ENCODE measurements around the gene FAXDC2. TPM values are rescaled to one million over a fixed set of nuclear protein-coding genes. Genes with fewer than 3 reads are reported as not detected.
A peak's percentile ranks its signal among the peaks of the same experiment; 100 is the strongest.

The FAXDC2 gene
- total RNA-seq, 4 donors from 2014 or later: 57.6 to 154 (median 75.8) TPM

DNA sequence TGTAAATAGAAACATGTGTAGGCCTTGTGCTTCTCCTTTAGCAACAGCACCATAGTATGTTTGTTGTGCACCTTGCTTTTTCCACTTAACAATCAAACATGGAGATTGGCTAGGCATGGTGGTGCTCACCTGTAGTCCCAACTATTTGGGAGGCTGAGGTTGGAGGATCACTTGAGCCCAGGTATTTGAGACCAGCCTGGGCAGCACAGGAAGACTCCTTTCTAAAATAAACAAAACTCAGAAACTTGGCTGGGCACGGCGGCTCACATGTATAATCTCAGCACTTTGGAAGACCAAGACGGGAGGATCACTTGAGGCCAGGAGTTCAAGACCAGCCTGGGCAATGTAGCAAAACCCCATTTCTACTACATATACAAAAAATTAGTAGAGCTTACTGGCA, 948 bp upstream of the FAXDC2 start:
- Histone ChIP-seq H3K27ac (peak overlapping the region; percentile 79 to 93 (median 86)), H3K27me3 (no peaks in the 10 kb centered on the region), H3K4me3 (no peak overlapping the region), H3K4me1 (peaks cover 0 to 48% (median 15%) of the 10 kb centered on the region in 4 donors), H3K9me3 (no peaks in the 10 kb centered on the region), H3K36me3 (peaks cover 0 to 9% (median 0%) of the 10 kb centered on the region in 3 donors)
- TF ChIP-seq POLR2A (IDR thresholded peaks at IDR 0.05) (no peak), EP300 (IDR thresholded peaks at IDR 0.05) (no peak)
- TF ChIP-seq, protein P1, sequence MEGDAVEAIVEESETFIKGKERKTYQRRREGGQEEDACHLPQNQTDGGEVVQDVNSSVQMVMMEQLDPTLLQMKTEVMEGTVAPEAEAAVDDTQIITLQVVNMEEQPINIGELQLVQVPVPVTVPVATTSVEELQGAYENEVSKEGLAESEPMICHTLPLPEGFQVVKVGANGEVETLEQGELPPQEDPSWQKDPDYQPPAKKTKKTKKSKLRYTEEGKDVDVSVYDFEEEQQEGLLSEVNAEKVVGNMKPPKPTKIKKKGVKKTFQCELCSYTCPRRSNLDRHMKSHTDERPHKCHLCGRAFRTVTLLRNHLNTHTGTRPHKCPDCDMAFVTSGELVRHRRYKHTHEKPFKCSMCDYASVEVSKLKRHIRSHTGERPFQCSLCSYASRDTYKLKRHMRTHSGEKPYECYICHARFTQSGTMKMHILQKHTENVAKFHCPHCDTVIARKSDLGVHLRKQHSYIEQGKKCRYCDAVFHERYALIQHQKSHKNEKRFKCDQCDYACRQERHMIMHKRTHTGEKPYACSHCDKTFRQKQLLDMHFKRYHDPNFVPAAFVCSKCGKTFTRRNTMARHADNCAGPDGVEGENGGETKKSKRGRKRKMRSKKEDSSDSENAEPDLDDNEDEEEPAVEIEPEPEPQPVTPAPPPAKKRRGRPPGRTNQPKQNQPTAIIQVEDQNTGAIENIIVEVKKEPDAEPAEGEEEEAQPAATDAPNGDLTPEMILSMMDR (IDR thresholded peaks at IDR 0.05): no peak
- DNase-seq (ENCODE audit: low spot score in 2 of 2): no peak
- 87% methylated on average over 3 of the region's 3 CpGs for WGBS, 2 donors

DNA sequence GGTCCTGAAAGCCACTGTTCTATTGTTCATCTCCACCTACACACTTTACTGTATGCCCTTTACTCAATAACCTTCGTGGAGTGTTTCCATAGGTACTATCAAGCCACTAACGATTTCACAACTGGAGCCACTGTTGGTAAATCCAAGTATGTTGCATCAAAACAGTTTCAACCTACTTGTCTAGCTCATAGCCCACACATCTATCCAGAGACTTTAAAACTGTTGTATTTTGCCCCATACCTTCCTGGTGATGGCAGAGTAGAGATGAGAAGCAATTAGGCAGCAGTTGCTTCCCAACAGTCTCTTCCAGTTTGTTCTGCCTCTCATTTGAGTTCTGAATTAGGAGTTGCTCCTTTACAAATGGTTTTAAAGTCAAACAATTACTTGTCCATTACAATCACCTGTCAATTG, 607 bp downstream of the FAXDC2 start:
- Histone ChIP-seq H3K9me3 (no peaks in the 10 kb centered on the region), H3K4me3 (peak overlapping the region; percentile 45 to 66 (median 51)), H3K27me3 (no peaks in the 10 kb centered on the region), H3K36me3 (peaks cover 0 to 9% (median 0%) of the 10 kb centered on the region in 3 donors), H3K4me1 (peaks cover 0 to 58% (median 15%) of the 10 kb centered on the region in 4 donors), H3K27ac (peak overlapping the region; percentile 79 to 93 (median 86))
- TF ChIP-seq, protein P1 (IDR thresholded peaks at IDR 0.05): no peak
- TF ChIP-seq POLR2A (IDR thresholded peaks at IDR 0.05) (no peak), EP300 (IDR thresholded peaks at IDR 0.05) (no peak)
- 12% methylated on average over 2 of the region's 2 CpGs for WGBS, 2 donors
- no peak for DNase-seq (ENCODE audit: low spot score in 2 of 2)

DNA sequence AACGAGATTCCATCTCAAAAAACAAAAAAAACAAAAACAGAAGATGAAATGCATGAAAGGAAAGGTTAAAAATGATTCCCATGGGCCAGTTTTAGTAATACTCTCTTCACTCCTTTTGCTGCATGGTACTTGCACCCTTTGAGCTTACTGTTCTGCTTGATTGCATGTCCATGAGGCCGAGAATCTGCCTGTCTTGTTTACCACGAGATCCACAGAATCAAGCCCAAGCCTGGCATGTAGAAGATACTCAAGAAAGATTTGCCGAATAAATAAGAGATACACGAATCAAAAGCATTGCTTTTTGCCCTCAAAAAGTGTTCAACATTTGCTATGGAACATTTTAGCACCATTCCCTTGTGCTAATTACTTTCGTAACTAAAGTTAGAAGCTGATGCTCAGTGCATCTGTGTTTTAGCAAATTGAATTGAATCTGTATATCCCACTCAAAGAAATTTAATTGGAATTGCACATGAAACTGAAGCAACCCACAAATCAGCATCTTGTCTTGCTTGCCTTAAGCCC, 1.1 kb downstream of the FAXDC2 start:
- DNase-seq (ENCODE audit: low spot score in 2 of 2): no peak
- WGBS, 2 donors: 22 to 33% methylated on average over 6 of the region's 6 CpGs
- Histone ChIP-seq H3K27ac (peak overlapping the region; percentile 79 to 93 (median 86)), H3K9me3 (no peaks in the 10 kb centered on the region), H3K4me3 (peak overlapping the region; percentile 45 to 66 (median 51)), H3K36me3 (peaks cover 0 to 9% (median 0%) of the 10 kb centered on the region in 3 donors), H3K4me1 (peaks cover 0 to 63% (median 15%) of the 10 kb centered on the region in 4 donors), H3K27me3 (no peaks in the 10 kb centered on the region)
- TF ChIP-seq POLR2A (IDR thresholded peaks at IDR 0.05) (no peak), EP300 (IDR thresholded peaks at IDR 0.05) (no peak)
- TF ChIP-seq, protein P1 (IDR thresholded peaks at IDR 0.05): no peak

DNA sequence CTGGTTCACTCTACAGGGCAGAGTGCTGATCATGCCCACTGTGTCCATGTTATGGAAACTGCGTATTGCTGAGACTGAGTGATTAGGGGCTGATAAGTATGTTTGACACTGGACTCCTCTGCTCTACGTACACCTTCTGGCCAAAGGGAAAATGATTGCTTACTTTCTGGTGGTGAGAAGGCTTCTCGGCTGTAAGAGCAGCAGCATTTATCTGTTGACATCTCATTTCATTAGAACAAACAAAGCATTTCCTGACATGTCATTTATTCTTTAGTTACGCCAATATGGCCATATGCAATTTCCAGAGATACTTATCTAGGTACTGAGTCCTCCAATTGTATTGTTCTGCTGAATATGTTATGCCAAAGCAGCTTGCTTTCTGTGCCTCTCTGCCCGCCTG, 5.6 kb downstream of the FAXDC2 start:
- Histone ChIP-seq H3K36me3 (peaks cover 0 to 13% (median 0%) of the 10 kb centered on the region in 3 donors), H3K27me3 (no peaks in the 10 kb centered on the region), H3K4me1 (peaks cover 0 to 76% (median 13%) of the 10 kb centered on the region in 4 donors), H3K4me3 (no peak overlapping the region), H3K9me3 (no peaks in the 10 kb centered on the region), H3K27ac (peak overlapping the region in 1 of 4 donors; percentile 12)
- 76 to 79% methylated on average over 5 of the region's 5 CpGs for WGBS, 2 donors
- DNase-seq (ENCODE audit: low spot score in 2 of 2): no peak
- TF ChIP-seq, protein P1 (IDR thresholded peaks at IDR 0.05): no peak
- TF ChIP-seq EP300 (IDR thresholded peaks at IDR 0.05): no peak
- no peak for TF ChIP-seq POLR2A (IDR thresholded peaks at IDR 0.05)

DNA sequence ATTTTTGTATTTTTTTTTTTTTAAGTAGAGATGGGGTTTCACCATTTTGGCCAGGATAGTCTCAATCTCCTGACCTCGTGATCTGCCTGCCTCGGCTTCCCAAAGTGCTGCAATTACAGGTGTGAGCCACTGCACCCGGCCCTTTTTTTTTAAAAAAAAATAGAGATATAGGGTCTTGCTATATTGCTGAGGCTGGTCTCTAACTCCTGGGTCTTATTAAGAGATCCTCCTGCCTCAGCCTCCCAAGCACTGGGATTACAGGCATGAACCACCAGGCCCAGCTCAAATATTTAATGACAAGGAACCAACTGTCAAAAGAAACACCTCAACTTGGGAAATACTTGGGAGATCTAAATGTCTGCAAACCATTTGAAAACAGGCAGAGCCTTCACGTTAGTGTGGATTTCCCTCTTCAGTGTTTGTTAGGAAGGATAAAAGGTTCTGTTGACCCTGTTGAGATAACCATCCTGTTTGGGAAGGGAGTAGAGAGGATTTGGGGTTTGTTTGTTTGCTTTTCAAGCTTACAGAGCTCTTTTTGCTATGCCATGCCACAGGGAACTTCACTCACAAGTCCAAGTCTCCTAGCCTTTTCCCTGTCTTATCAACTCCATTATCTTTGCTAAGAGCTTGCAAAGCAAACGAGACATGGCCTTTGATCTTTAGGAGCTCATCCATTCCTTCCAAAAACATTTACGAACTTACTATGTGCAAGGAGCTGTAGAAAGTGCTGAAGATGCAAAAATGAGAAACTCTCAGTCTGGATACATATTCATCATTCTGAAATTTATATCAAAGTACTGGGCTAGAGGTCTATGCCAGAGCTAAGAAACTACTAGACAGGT, 7.5 kb downstream of the FAXDC2 start:
- DNase-seq (ENCODE audit: low spot score in 2 of 2): no peak
- H3K4me1 ChIP-seq: peaks cover 0 to 57% (median 6%) of the 10 kb centered on the region in 4 donors
- H3K27me3 ChIP-seq: no peaks in the 10 kb centered on the region
- no peak for TF ChIP-seq POLR2A (IDR thresholded peaks at IDR 0.05)
- no peak for TF ChIP-seq EP300 (IDR thresholded peaks at IDR 0.05)
- WGBS, 2 donors: 81 to 86% methylated on average over 6 of the region's 6 CpGs
- H3K9me3 ChIP-seq: no peaks in the 10 kb centered on the region
- H3K36me3 ChIP-seq: peaks cover 0 to 15% (median 0%) of the 10 kb centered on the region in 3 donors
- no peak overlapping the region for H3K4me3 ChIP-seq
- H3K27ac ChIP-seq: peak overlapping the region in 1 of 4 donors; percentile 32
